ENCODE results near the gene TMPRSS9.
A peak's percentile ranks its signal among the peaks of the same experiment; 100 is the strongest.

The TMPRSS9 gene

GRCh38 chr19:2420490-2420889 is 60.4 kb downstream of the TMPRSS9 start:
- no peak for DNase-seq (ENCODE audit: low read depth in 3 of 3)

GRCh38 chr19:2421581-2422306 is 61.7 kb downstream of the TMPRSS9 start:
- DNase-seq (ENCODE audit: low read depth in 3 of 3) = no peak

GRCh38 chr19:2423071-2423914 is 63.2 kb downstream of the TMPRSS9 start:
- no peak for DNase-seq (ENCODE audit: low read depth in 3 of 3)

GRCh38 chr19:2423915-2424685 is 64.0 kb downstream of the TMPRSS9 start:
- no peak for DNase-seq (ENCODE audit: low read depth in 3 of 3)

- no peak for DNase-seq (ENCODE audit: low read depth in 3 of 3)
These were observed 64.9 kb downstream of the TMPRSS9 start for GRCh38 chr19:2424686-2425621.

GRCh38 chr19:2425622-2426581 is 65.8 kb downstream of the TMPRSS9 start:
- no peak for DNase-seq (ENCODE audit: low read depth in 3 of 3)

- DNase-seq (ENCODE audit: low read depth in 3 of 3) = peak in 1 of 3 donors; percentile 27
These were observed 66.8 kb downstream of the TMPRSS9 start for GRCh38 chr19:2426611-2427428.

- DNase-seq (ENCODE audit: low read depth in 3 of 3) = peak; percentile 88 to 93 (median 92)
These were observed 67.6 kb downstream of the TMPRSS9 start, which contains the start of gene TIMM13 for GRCh38 chr19:2427429-2428320. Gene TIMM13, minus strand, starts transcription at chr19:2427586. Its CDS starts 53 bp downstream, at chr19:2427533.

- no peak for DNase-seq (ENCODE audit: low read depth in 3 of 3)
These were observed 68.2 kb downstream of the TMPRSS9 start for GRCh38 chr19:2428321-2428690.

- DNase-seq (ENCODE audit: low read depth in 3 of 3) = no peak
These were observed 69.0 kb downstream of the TMPRSS9 start for GRCh38 chr19:2428756-2429711.

GRCh38 chr19:2429917-2430535 is 70.0 kb downstream of the TMPRSS9 start:
- no peak for DNase-seq (ENCODE audit: low read depth in 3 of 3)

GRCh38 chr19:2431318-2432055 is 71.4 kb downstream of the TMPRSS9 start:
- DNase-seq (ENCODE audit: low read depth in 3 of 3) = no peak

GRCh38 chr19:2432131-2432848 is 72.2 kb downstream of the TMPRSS9 start:
- no peak for DNase-seq (ENCODE audit: low read depth in 3 of 3)

- no peak for DNase-seq (ENCODE audit: low read depth in 3 of 3)
These were observed 73.8 kb downstream of the TMPRSS9 start for GRCh38 chr19:2433854-2434253.

- DNase-seq (ENCODE audit: low read depth in 3 of 3) = no peak
These were observed 74.2 kb downstream of the TMPRSS9 start for GRCh38 chr19:2434267-2434666.

Data from stimulated activated CD4-positive, alpha-beta T cell treated with anti-CD3 and anti-CD28 coated beads, TNF-alpha, amount 100 ng/mL, for 48 hours (primary cell).